SK-N-SH (cell line): ENCODE measurements around the gene PREB. TPM values are rescaled to one million over a fixed set of nuclear protein-coding genes. Genes with fewer than 3 reads are reported as not detected.

Experiments
- CTCF ChIA-PET: fragments of 300-600, 350-600 bp; formaldehyde crosslinking; extraction: SDS; loops from one replicate; lab custom pipeline; 2021; lab: Yijun Ruan, JAX
- POLR2A ChIA-PET: fragments of 350-600 bp; sonication (Branson Sonifier 250); formaldehyde crosslinking; extraction: SDS; loops from one replicate; lab custom pipeline; 2020; ENCODE audit warnings: antibody characterized with exemption, inconsistent platforms; lab: Yijun Ruan, JAX
- DNase-seq: peaks from one replicate; pipeline ENCODE4 v3.0.0; 2012
- H2AFZ ChIP-seq: fragments of 200-600 bp; sonication (generic); 2 replicates; pipeline ENCODE4 v1.8.1; 2016; ENCODE audit warnings: antibody characterized with exemption, mild to moderate bottlenecking, low read depth
- H3F3A ChIP-seq: fragments of 200-600 bp; sonication (generic); replicated peaks from 2 replicates; pipeline ENCODE3; 2016; ENCODE audit warnings: antibody characterized with exemption, mild to moderate bottlenecking; ENCODE audit not compliant: insufficient read depth
- H3K27ac ChIP-seq, 2 experiments: fragments of 200-500 bp in 1 of 2; fragments of 200-600 bp in 1 of 2; sonication (Bioruptor generic) in 1 of 2; sonication (generic), shearing (Covaris generic) in 1 of 2; 2 replicates each; pipeline versions ENCODE4 v1.5.1 to v1.6.1; 2014 to 2016; ENCODE audit warnings: low read depth in 2 of 2, inconsistent platforms in 1 of 2, low read length in 1 of 2, mild to moderate bottlenecking in 1 of 2, mixed read lengths in 1 of 2
- H3K27me3 ChIP-seq: fragments of 200-600 bp; sonication (generic), shearing (Covaris generic); 2 replicates; pipeline ENCODE4 v1.6.1; 2016; ENCODE audit warnings: mixed run types; ENCODE audit not compliant: insufficient read depth
- H3K36me3 ChIP-seq, 2 experiments: fragments of 200-500 bp in 1 of 2; fragments of 200-600 bp in 1 of 2; sonication (Bioruptor generic) in 1 of 2; sonication (generic) in 1 of 2; replicated peaks in 1 of 2; 2 replicates each; pipeline versions ENCODE3 to v1.5.1; 2014 to 2016; ENCODE audit warnings: low read length in 1 of 2, mild to moderate bottlenecking in 1 of 2; ENCODE audit not compliant: insufficient read depth in 2 of 2, control insufficient read depth in 1 of 2
- H3K4me1 ChIP-seq, 2 experiments: fragments of 200-500 bp in 1 of 2; fragments of 200-600 bp in 1 of 2; sonication (Bioruptor generic) in 1 of 2; sonication (generic), shearing (Covaris generic) in 1 of 2; 2 replicates each; pipeline versions ENCODE4 v1.5.1 to v1.6.1; 2014 to 2016; ENCODE audit warnings: low read depth in 1 of 2, low read length in 1 of 2, mixed run types in 1 of 2; ENCODE audit not compliant: insufficient read depth in 2 of 2, control insufficient read depth in 1 of 2
- H3K4me2 ChIP-seq: fragments of 200-600 bp; sonication (generic), shearing (Covaris generic); 2 replicates; pipeline ENCODE4 v1.6.1; 2017; ENCODE audit warnings: mixed run types
- H3K4me3 ChIP-seq, 2 experiments: fragments of 200-500 bp in 1 of 2; fragments of 200-600 bp in 1 of 2; sonication (Bioruptor generic) in 1 of 2; sonication (generic), shearing (Covaris generic) in 1 of 2; 2 replicates each; pipeline versions ENCODE4 v1.5.1 to v1.8.1; 2014 to 2016; ENCODE audit warnings: low read depth in 2 of 2, inconsistent platforms in 1 of 2, low read length in 1 of 2, mild to moderate bottlenecking in 1 of 2, mixed read lengths in 1 of 2, moderate library complexity in 1 of 2
- H3K79me2 ChIP-seq: fragments of 200-600 bp; sonication (generic); 2 replicates; pipeline ENCODE4 v1.8.1; 2017; ENCODE audit warnings: mild to moderate bottlenecking; ENCODE audit not compliant: insufficient read depth
- H3K9ac ChIP-seq: fragments of 200-600 bp; sonication (generic); 2 replicates; pipeline ENCODE4 v1.6.1; 2017; ENCODE audit warnings: mixed run types
- H3K9me2 ChIP-seq: fragments of 200-600 bp; sonication (generic); 2 replicates; pipeline ENCODE4 v1.6.1; 2017; ENCODE audit warnings: mixed run types
- H3K9me3 ChIP-seq: fragments of 200-600 bp; sonication (generic); 2 replicates; pipeline ENCODE4 v1.6.1; 2017; ENCODE audit warnings: mixed run types, mild to moderate bottlenecking, moderate library complexity
- H4K20me1 ChIP-seq: fragments of 200-600 bp; sonication (generic); 2 replicates; pipeline ENCODE4 v1.6.1; 2017; ENCODE audit warnings: mild to moderate bottlenecking, mixed run types; ENCODE audit not compliant: insufficient read depth
- CTCF ChIP-seq: fragments of 200-600 bp; sonication (generic); IDR thresholded peaks from 2 replicates; pipeline ENCODE4 v1.6.1; 2017; ENCODE audit warnings: antibody characterized with exemption, mild to moderate bottlenecking, moderate library complexity
- ELF1 ChIP-seq: IDR thresholded peaks from 2 replicates; pipeline ENCODE4 v1.4.0; 2012
- FOSL2 ChIP-seq: IDR thresholded peaks from 2 replicates; pipeline ENCODE4 v1.4.0; 2012; ENCODE audit warnings: low read depth, mild to moderate bottlenecking, moderate library complexity, borderline replicate concordance
- FOXJ3 ChIP-seq: sonication (generic); formaldehyde crosslinking; IDR thresholded peaks from 2 replicates; pipeline ENCODE4 v1.5.1; 2020; ENCODE audit warnings: mild to moderate bottlenecking, missing genetic modification reagents
- FOXM1 ChIP-seq: IDR thresholded peaks from 2 replicates; pipeline ENCODE4 v1.4.0; 2012; ENCODE audit warnings: low read depth, mild to moderate bottlenecking
- GABPA ChIP-seq: IDR thresholded peaks from 2 replicates; pipeline ENCODE4 v1.4.0; 2012; ENCODE audit warnings: low read depth, mild to moderate bottlenecking
- IRF3 ChIP-seq: fragments of 150-350 bp; IDR thresholded peaks from 2 replicates; pipeline ENCODE4 v1.6.1; 2016; ENCODE audit warnings: mild to moderate bottlenecking, low read depth, low read length
- JUND ChIP-seq: IDR thresholded peaks from 2 replicates; pipeline ENCODE4 v1.4.0; 2012
- MAX ChIP-seq: IDR thresholded peaks from 2 replicates; pipeline ENCODE4 v1.4.0; 2012; ENCODE audit warnings: low read depth
- MEF2A ChIP-seq: IDR thresholded peaks from 2 replicates; pipeline ENCODE4 v1.4.0; 2012; ENCODE audit warnings: low read depth, borderline replicate concordance
- NFIC ChIP-seq: IDR thresholded peaks from 2 replicates; pipeline ENCODE4 v1.4.0; 2012; ENCODE audit warnings: borderline replicate concordance
- POLR2AphosphoS5 ChIP-seq: IDR thresholded peaks from 2 replicates; pipeline ENCODE4 v1.6.1; 2012; ENCODE audit warnings: low read depth, low read length
- RAD21 ChIP-seq: IDR thresholded peaks from 2 replicates; pipeline ENCODE4 v1.6.1; 2012; ENCODE audit warnings: mild to moderate bottlenecking, low read length
- RCOR1 ChIP-seq: fragments of 150-350 bp; IDR thresholded peaks from 2 replicates; pipeline ENCODE4 v1.6.1; 2017; ENCODE audit warnings: antibody characterized with exemption, low read length
- SIN3A ChIP-seq: IDR thresholded peaks from 2 replicates; pipeline ENCODE4 v1.6.1; 2012; ENCODE audit warnings: low read depth, mild to moderate bottlenecking, low read length, moderate library complexity, borderline replicate concordance
- SMC3 ChIP-seq: IDR thresholded peaks from 2 replicates; pipeline ENCODE4 v1.6.1; 2012; ENCODE audit warnings: low read depth, low read length, improper control_type of control experiment
- TCF12 ChIP-seq: IDR thresholded peaks from 2 replicates; pipeline ENCODE4 v1.4.0; 2012
- TEAD4 ChIP-seq: IDR thresholded peaks from 2 replicates; pipeline ENCODE4 v1.4.0; 2012; ENCODE audit warnings: mild to moderate bottlenecking, borderline replicate concordance; ENCODE audit not compliant: insufficient read depth
- USF2 ChIP-seq: fragments of 150-350 bp; IDR thresholded peaks from 2 replicates; pipeline ENCODE4 v1.6.1; 2017; ENCODE audit warnings: antibody characterized with exemption, low read length, low read depth, borderline replicate concordance
- YY1 ChIP-seq: IDR thresholded peaks from 2 replicates; pipeline ENCODE4 v1.4.0; 2012; ENCODE audit warnings: low read depth, mild to moderate bottlenecking
- ZBTB33 ChIP-seq: IDR thresholded peaks from 2 replicates; pipeline ENCODE4 v1.4.0; 2012; ENCODE audit warnings: low read depth, borderline replicate concordance
- WGBS: methylation state at CpG from one replicate; pipeline ENCODE4 v1.1.6; 2017; ENCODE audit warnings: low lambda C conversion rate; 5-methylcytosine and 5-hydroxymethylcytosine counted together
- polyA plus RNA-seq, 3 experiments: library from polyadenylated mRNA; depleted of rRNA; stranded (reverse); fragments of >200 nt; gene quantifications; 2 replicates each; pipeline ENCODE4 v1.2.3, GENCODE V29; 2012

The PREB gene
- polyA plus RNA-seq, 1 of the 3 experiments (the other 2 are of a cell fraction) = 47.9 TPM

- Histone ChIP-seq H3K4me1 (no peaks in the 10 kb centered on the region), H3K4me2 (no peak overlapping the region), H3K27ac (no peak overlapping the region), H3K9ac (no peak overlapping the region), H3K4me3 (no peak overlapping the region), H3K36me3 (no peaks in the 10 kb centered on the region), H3K79me2 (no peaks in the 10 kb centered on the region), H3K9me3 (no peaks in the 10 kb centered on the region), H2AFZ (no peak overlapping the region), H4K20me1 (no peaks in the 10 kb centered on the region), H3K27me3 (no peaks in the 10 kb centered on the region), H3K9me2 (no peaks in the 10 kb centered on the region), H3F3A (no peaks in the 10 kb centered on the region)
- ChIA-PET POLR2A (interaction anchor here (0.6 kb wide), 1 partner anchor 127 kb away, joined by 3 read pairs; no protein-coding TSS in a partner anchor), CTCF (interaction anchor here (1.0 to 14.2 kb wide), 8 partner anchors 10 to 194 kb away, joined by 3 to 169 read pairs (median 6); partner anchors contain the start of genes CGREF1 and TRIM54)
- 90% methylated on average over 3 of the region's 3 CpGs for WGBS
- no peak for DNase-seq
- TF ChIP-seq TCF12 = no peak
- TF ChIP-seq IRF3 = no peak
- TF ChIP-seq SMC3 = no peak
- TF ChIP-seq FOXM1 = no peak
- no peak for TF ChIP-seq MEF2A
- TF ChIP-seq GABPA = no peak
- TF ChIP-seq FOXJ3 (CRISPR knock-in tag) = no peak
- no peak for TF ChIP-seq FOSL2
- no peak for TF ChIP-seq YY1
- no peak for TF ChIP-seq USF2
- TF ChIP-seq TEAD4 = no peak
- no peak for TF ChIP-seq MAX
Measured at GRCh38 chr2:27109083-27109482, 25.4 kb downstream of the PREB start.

GRCh38 chr2:27108221-27108620 lies 26.2 kb downstream of the PREB start:
- Histone ChIP-seq H2AFZ (no peak overlapping the region), H3F3A (no peaks in the 10 kb centered on the region), H3K4me3 (no peak overlapping the region), H3K4me1 (no peaks in the 10 kb centered on the region), H3K4me2 (no peak overlapping the region), H3K27ac (no peak overlapping the region), H3K36me3 (no peaks in the 10 kb centered on the region), H4K20me1 (no peaks in the 10 kb centered on the region), H3K9ac (no peak overlapping the region), H3K9me3 (no peaks in the 10 kb centered on the region), H3K9me2 (no peaks in the 10 kb centered on the region), H3K27me3 (no peaks in the 10 kb centered on the region), H3K79me2 (no peaks in the 10 kb centered on the region)
- DNase-seq = no peak
- CTCF ChIA-PET = interaction anchor here (1.4 to 14.2 kb wide), 5 partner anchors 10 to 195 kb away, joined by 4 to 169 read pairs (median 6); partner anchors contain the start of genes CGREF1 and TRIM54
- 63% methylated on average over 2 of the region's 2 CpGs for WGBS
- POLR2A ChIA-PET = interaction anchor here (1.6 kb wide), 1 partner anchor 16 kb away, joined by 5 read pairs; the partner anchor contains the start of gene ABHD1
- no peak for TF ChIP-seq NFIC
- no peak for TF ChIP-seq JUND
- no peak for TF ChIP-seq RAD21
- no peak for TF ChIP-seq ELF1
- no peak for TF ChIP-seq CTCF
- no peak for TF ChIP-seq MAX
- TF ChIP-seq POLR2AphosphoS5 = no peak
- TF ChIP-seq FOXJ3 (CRISPR knock-in tag) = no peak
- no peak for TF ChIP-seq YY1
- TF ChIP-seq FOSL2 = no peak
- no peak for TF ChIP-seq ZBTB33
- no peak for TF ChIP-seq RCOR1
- TF ChIP-seq SIN3A = no peak
